IMR-90 (cell line): ENCODE results near the gene LGI4. TPM values are rescaled to one million over a fixed set of nuclear protein-coding genes. Genes with fewer than 3 reads are reported as not detected.

ENCODE experiments used
- ATAC-seq: fragments of 200-7000 bp; cut with Tn5 transposase; 2 replicates; pipeline ENCODE4 v1.9.1; 2020; ENCODE audit warnings: low read depth, mild to moderate bottlenecking, moderate library complexity
- BruUV-seq: library from RNA; stranded (reverse); fragments of 400-500 nt; replicated peaks from 2 replicates; lab custom pipeline; 2021; lab: Mats Ljungman, UMichigan
- CTCF ChIA-PET: fragments of 300-600 bp; formaldehyde crosslinking; extraction: SDS; loops from one replicate; lab custom pipeline; 2021; ENCODE audit warnings: antibody characterized with exemption; lab: Yijun Ruan, JAX
- POLR2A ChIA-PET: fragments of 300-600 bp; sonication (Branson Sonifier 250); formaldehyde crosslinking; loops from one replicate; lab custom pipeline; 2022; ENCODE audit warnings: antibody characterized with exemption; ENCODE audit not compliant: unreplicated experiment; lab: Charles Lee
- DNase-seq: peaks from one replicate; pipeline ENCODE4 v3.0.0; 2013
- H2AFZ ChIP-seq: replicated peaks from 2 replicates; pipeline ENCODE3; 2013; ENCODE audit warnings: low read length, mild to moderate bottlenecking; ENCODE audit not compliant: poor library complexity
- H2AK5ac ChIP-seq: 2 replicates; pipeline ENCODE4 v1.6.1; 2013; ENCODE audit warnings: low read depth, low read length, inconsistent platforms
- H2AK9ac ChIP-seq: replicated peaks from 2 replicates; pipeline ENCODE3; 2013; ENCODE audit warnings: mild to moderate bottlenecking, low read depth, low read length, moderate library complexity; ENCODE audit not compliant: poor library complexity
- H2BK120ac ChIP-seq: 2 replicates; pipeline ENCODE4 v1.6.1; 2013; ENCODE audit warnings: low read depth, low read length, inconsistent platforms
- H2BK15ac ChIP-seq: 3 replicates; pipeline ENCODE4 v1.6.1; 2013; ENCODE audit warnings: low read depth, low read length, inconsistent platforms
- H2BK20ac ChIP-seq: 2 replicates; pipeline ENCODE4 v1.6.1; 2013; ENCODE audit warnings: low read depth, mild to moderate bottlenecking, inconsistent platforms, low read length, moderate library complexity
- H2BK5ac ChIP-seq: 2 replicates; pipeline ENCODE4 v1.6.1; 2013; ENCODE audit warnings: mild to moderate bottlenecking, low read depth, low read length, inconsistent platforms; ENCODE audit not compliant: poor library complexity, severe bottlenecking
- H3K14ac ChIP-seq: replicated peaks from 2 replicates; pipeline ENCODE4 v1.6.1; 2013; ENCODE audit warnings: low read depth, low read length, inconsistent platforms
- H3K18ac ChIP-seq: 2 replicates; pipeline ENCODE4 v1.6.1; 2013; ENCODE audit warnings: low read depth, low read length, control low read depth
- H3K23ac ChIP-seq: 2 replicates; pipeline ENCODE4 v1.6.1; 2013; ENCODE audit warnings: low read depth, low read length, inconsistent platforms
- H3K27ac ChIP-seq: 2 replicates; pipeline ENCODE4 v1.5.1; 2013; ENCODE audit warnings: mild to moderate bottlenecking, control low read depth, low read length; ENCODE audit not compliant: insufficient read depth
- H3K27me3 ChIP-seq: 2 replicates; pipeline ENCODE4 v1.6.1; 2013; ENCODE audit warnings: low read length; ENCODE audit not compliant: control insufficient read depth, insufficient read depth
- H3K36me3 ChIP-seq: 2 replicates; pipeline ENCODE4 v1.6.1; 2013; ENCODE audit warnings: low read length, mixed read lengths; ENCODE audit not compliant: control insufficient read depth, insufficient read depth
- H3K4ac ChIP-seq: 2 replicates; pipeline ENCODE4 v1.6.1; 2013; ENCODE audit warnings: low read depth, low read length, inconsistent platforms
- H3K4me1 ChIP-seq: 2 replicates; pipeline ENCODE4 v1.6.1; 2013; ENCODE audit warnings: low read length, mixed read lengths; ENCODE audit not compliant: control insufficient read depth, insufficient read depth
- H3K4me2 ChIP-seq: 2 replicates; pipeline ENCODE4 v1.6.1; 2013; ENCODE audit warnings: low read depth, mild to moderate bottlenecking, control low read depth, low read length, moderate library complexity
- H3K4me3 ChIP-seq: 2 replicates; pipeline ENCODE4 v1.5.1; 2013; ENCODE audit warnings: low read depth, mild to moderate bottlenecking, control low read depth, low read length, moderate library complexity; ENCODE audit not compliant: insufficient read depth
- H3K56ac ChIP-seq: 2 replicates; pipeline ENCODE4 v1.6.1; 2013; ENCODE audit warnings: low read length, inconsistent platforms; ENCODE audit not compliant: insufficient read depth; ENCODE audit errors: extremely low read depth
- H3K79me1 ChIP-seq, 2 experiments: 2 replicates each; pipeline ENCODE4 v1.6.1; 2013; ENCODE audit warnings: low read length in 2 of 2, inconsistent platforms in 1 of 2, low read depth in 1 of 2
- H3K9ac ChIP-seq: 2 replicates; pipeline ENCODE4 v1.6.1; 2013; ENCODE audit warnings: low read depth, low read length, control low read depth
- H3K9me1 ChIP-seq: 2 replicates; pipeline ENCODE4 v1.6.1; 2013; ENCODE audit warnings: low read length, inconsistent platforms; ENCODE audit not compliant: insufficient read depth
- H3K9me3 ChIP-seq: 2 replicates; pipeline ENCODE4 v1.6.1; 2013; ENCODE audit warnings: low read length; ENCODE audit not compliant: control insufficient read depth, insufficient read depth
- H4K20me1 ChIP-seq: 2 replicates; pipeline ENCODE4 v1.6.1; 2013; ENCODE audit warnings: low read length, inconsistent platforms; ENCODE audit not compliant: insufficient read depth
- H4K5ac ChIP-seq: 2 replicates; pipeline ENCODE4 v1.6.1; 2013; ENCODE audit warnings: mild to moderate bottlenecking, low read depth, low read length, control low read depth
- H4K8ac ChIP-seq, 2 experiments: 2 replicates each; pipeline ENCODE4 v1.6.1; 2013; ENCODE audit warnings: low read depth in 2 of 2, low read length in 2 of 2, control low read depth in 1 of 2, inconsistent platforms in 1 of 2
- H4K91ac ChIP-seq: 2 replicates; pipeline ENCODE4 v1.6.1; 2013; ENCODE audit warnings: low read depth, low read length, inconsistent platforms; ENCODE audit not compliant: insufficient read depth
- BHLHE40 ChIP-seq: fragments of 150-350 bp; IDR thresholded peaks from 2 replicates; pipeline ENCODE4 v1.6.1; 2016; ENCODE audit warnings: mild to moderate bottlenecking, low read depth, low read length
- CEBPB ChIP-seq: IDR thresholded peaks from 2 replicates; pipeline ENCODE4 v1.6.1; 2012; ENCODE audit warnings: low read depth, low read length, improper control_type of control experiment
- CHD1 ChIP-seq: IDR thresholded peaks from 2 replicates; pipeline ENCODE4 v1.6.1; 2012; ENCODE audit warnings: low read depth, low read length, improper control_type of control experiment
- FOS ChIP-seq: fragments of 150-350 bp; IDR thresholded peaks from 2 replicates; pipeline ENCODE4 v1.6.1; 2016; ENCODE audit warnings: low read depth, low read length
- MAFK ChIP-seq: IDR thresholded peaks from 2 replicates; pipeline ENCODE4 v1.6.1; 2012; ENCODE audit warnings: low read depth, low read length, improper control_type of control experiment
- MAZ ChIP-seq: IDR thresholded peaks from 2 replicates; pipeline ENCODE4 v1.6.1; 2012; ENCODE audit warnings: low read depth, mild to moderate bottlenecking, low read length, improper control_type of control experiment, moderate library complexity, borderline replicate concordance
- MXI1 ChIP-seq: IDR thresholded peaks from 2 replicates; pipeline ENCODE4 v1.6.1; 2012; ENCODE audit warnings: low read depth, mild to moderate bottlenecking, low read length, moderate library complexity, borderline replicate concordance
- NFE2L2 ChIP-seq: fragments of 150-350 bp; IDR thresholded peaks from 2 replicates; pipeline ENCODE4 v1.6.1; 2016; ENCODE audit warnings: low read depth, mild to moderate bottlenecking, low read length
- POLR2A ChIP-seq: IDR thresholded peaks from 2 replicates; pipeline ENCODE4 v1.6.1; 2012; ENCODE audit warnings: mild to moderate bottlenecking, low read depth, low read length
- RAD21 ChIP-seq: IDR thresholded peaks from 2 replicates; pipeline ENCODE4 v1.6.1; 2012; ENCODE audit warnings: low read length, improper control_type of control experiment
- RCOR1 ChIP-seq: IDR thresholded peaks from 2 replicates; pipeline ENCODE4 v1.6.1; 2012; ENCODE audit warnings: mild to moderate bottlenecking, low read length, improper control_type of control experiment; ENCODE audit not compliant: insufficient replicate concordance
- RFX5 ChIP-seq: IDR thresholded peaks from 2 replicates; pipeline ENCODE4 v1.8.0; 2012; ENCODE audit warnings: low read depth, mild to moderate bottlenecking, low read length, moderate library complexity
- SMC3 ChIP-seq: fragments of 150-350 bp; IDR thresholded peaks from 2 replicates; pipeline ENCODE4 v1.6.1; 2016; ENCODE audit warnings: low read depth, mild to moderate bottlenecking, antibody characterized with exemption, low read length, moderate library complexity
- WGBS, 2 experiments: methylation state at CpG; one replicate each; pipeline versions ENCODE4 v1.1.5 to v1.1.7; 2013; ENCODE audit warnings: missing lambda C conversion rate in 2 of 2; ENCODE audit not compliant: insufficient read length in 1 of 2; ENCODE audit errors: extremely low coverage in 2 of 2; 5-methylcytosine and 5-hydroxymethylcytosine counted together
- dilution Hi-C: fragments of 300-500 bp; cut with HindIII; formaldehyde crosslinking; loops from one replicate; pipeline ENCODE4 v1.14.3; 2018; ENCODE audit warnings: low sequenced_read_pairs; ENCODE audit not compliant: unreplicated experiment
- in situ Hi-C: fragments of 300-500 bp; cut with MboI; formaldehyde crosslinking; loops from 3 replicates; pipeline ENCODE4 v1.14.3; 2019; ENCODE audit warnings: low sequenced_read_pairs, inconsistent platforms, mixed read lengths
- intact Hi-C: fragments of 100-400 bp; cut with micrococcal nuclease; formaldehyde crosslinking; loops from 2 replicates; pipeline ENCODE4 v1.10.0; 2022
- polyA plus RNA-seq, 3 experiments: library from polyadenylated mRNA; depleted of rRNA; stranded (reverse); fragments of >200 nt; gene quantifications; 2 replicates each; pipeline ENCODE4 v1.2.3, GENCODE V29; 2012; ENCODE audit warnings: low replicate concordance in 1 of 3
- total RNA-seq: library from RNA; depleted of rRNA; stranded (reverse); fragments of >200 nt; gene quantifications from 2 replicates; pipeline ENCODE4 v1.2.3, GENCODE V29; 2012
- TF ChIP-seq, protein P1 (sequence below): conservative IDR thresholded peaks from 2 replicates; pipeline ENCODE4 v1.5.1; 2012; ENCODE audit warnings: mild to moderate bottlenecking, low read depth, low read length, improper control_type of control experiment
- TF ChIP-seq, protein P2 (sequence below): fragments of 150-350 bp; IDR thresholded peaks from 2 replicates; pipeline ENCODE4 v1.6.1; 2016; ENCODE audit warnings: low read depth, mild to moderate bottlenecking, low read length, moderate library complexity, borderline replicate concordance
- TF ChIP-seq, protein P3 (sequence below): fragments of 150-350 bp; IDR thresholded peaks from 2 replicates; pipeline ENCODE4 v1.6.1; 2017; ENCODE audit warnings: mild to moderate bottlenecking, antibody characterized with exemption, low read length, low read depth

LGI4 gene
- total and polyA plus RNA-seq, 2 of the 4 experiments (the other 2 are of a cell fraction), result 0.10 TPM; not detected in 1

DNA sequence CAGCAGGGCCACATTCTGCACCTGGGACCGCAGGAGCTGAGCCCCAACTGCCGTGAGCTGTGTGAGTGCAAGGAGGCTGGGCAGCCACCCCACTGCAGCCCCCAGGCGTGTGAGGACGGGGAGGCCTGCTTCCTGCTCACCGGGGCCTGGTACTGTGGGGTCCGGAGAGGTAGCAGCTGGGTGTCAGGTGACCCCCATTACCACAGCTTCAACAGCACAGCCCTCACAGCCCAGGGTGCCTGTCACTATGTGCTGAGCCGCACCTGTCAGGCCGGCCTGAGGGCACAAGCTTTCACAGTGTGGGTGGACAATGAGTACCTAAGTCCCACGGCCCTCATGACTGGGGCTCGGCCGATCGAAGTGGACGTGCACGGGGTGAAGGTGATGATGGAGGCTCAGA is 55.0 kb downstream of the LGI4 start:
- POLR2A ChIA-PET, result no interaction called here
- intact Hi-C loops, result no loop called here

More for the DNA sequence above, 55.0 kb downstream of the LGI4 start:
- Histone ChIP-seq H3K79me1 (no peaks in the 10 kb centered on the region), H3K4me3 (no peak overlapping the region), H3K27ac (no peak overlapping the region), H3K36me3 (no peaks in the 10 kb centered on the region), H3K27me3 (peaks cover 12% of the 10 kb centered on the region), H3K18ac (no peak overlapping the region), H3K9ac (no peak overlapping the region), H3K9me1 (no peaks in the 10 kb centered on the region), H3K14ac (no peak overlapping the region), H2BK120ac (no peak overlapping the region), H4K8ac (no peak overlapping the region), H2BK5ac (no peak overlapping the region), H2BK15ac (no peak overlapping the region), H4K20me1 (no peaks in the 10 kb centered on the region), H3K9me3 (no peaks in the 10 kb centered on the region; the same call in 1 of the 2 replicates), H3K23ac (no peak overlapping the region), H2AK5ac (no peak overlapping the region), H3K4ac (no peak overlapping the region), H4K91ac (no peak overlapping the region), H3K4me1 (no peaks in the 10 kb centered on the region), H2AK9ac (no peak overlapping the region), H3K4me2 (no peak overlapping the region), H2AFZ (no peak overlapping the region), H4K5ac (no peak overlapping the region), H2BK20ac (no peak overlapping the region), H3K56ac (no peak overlapping the region)
- no peak for TF ChIP-seq CEBPB
- TF ChIP-seq, protein P1, sequence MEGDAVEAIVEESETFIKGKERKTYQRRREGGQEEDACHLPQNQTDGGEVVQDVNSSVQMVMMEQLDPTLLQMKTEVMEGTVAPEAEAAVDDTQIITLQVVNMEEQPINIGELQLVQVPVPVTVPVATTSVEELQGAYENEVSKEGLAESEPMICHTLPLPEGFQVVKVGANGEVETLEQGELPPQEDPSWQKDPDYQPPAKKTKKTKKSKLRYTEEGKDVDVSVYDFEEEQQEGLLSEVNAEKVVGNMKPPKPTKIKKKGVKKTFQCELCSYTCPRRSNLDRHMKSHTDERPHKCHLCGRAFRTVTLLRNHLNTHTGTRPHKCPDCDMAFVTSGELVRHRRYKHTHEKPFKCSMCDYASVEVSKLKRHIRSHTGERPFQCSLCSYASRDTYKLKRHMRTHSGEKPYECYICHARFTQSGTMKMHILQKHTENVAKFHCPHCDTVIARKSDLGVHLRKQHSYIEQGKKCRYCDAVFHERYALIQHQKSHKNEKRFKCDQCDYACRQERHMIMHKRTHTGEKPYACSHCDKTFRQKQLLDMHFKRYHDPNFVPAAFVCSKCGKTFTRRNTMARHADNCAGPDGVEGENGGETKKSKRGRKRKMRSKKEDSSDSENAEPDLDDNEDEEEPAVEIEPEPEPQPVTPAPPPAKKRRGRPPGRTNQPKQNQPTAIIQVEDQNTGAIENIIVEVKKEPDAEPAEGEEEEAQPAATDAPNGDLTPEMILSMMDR, result no peak
- TF ChIP-seq FOS, result no peak
- TF ChIP-seq NFE2L2, result no peak
- TF ChIP-seq, protein P2, sequence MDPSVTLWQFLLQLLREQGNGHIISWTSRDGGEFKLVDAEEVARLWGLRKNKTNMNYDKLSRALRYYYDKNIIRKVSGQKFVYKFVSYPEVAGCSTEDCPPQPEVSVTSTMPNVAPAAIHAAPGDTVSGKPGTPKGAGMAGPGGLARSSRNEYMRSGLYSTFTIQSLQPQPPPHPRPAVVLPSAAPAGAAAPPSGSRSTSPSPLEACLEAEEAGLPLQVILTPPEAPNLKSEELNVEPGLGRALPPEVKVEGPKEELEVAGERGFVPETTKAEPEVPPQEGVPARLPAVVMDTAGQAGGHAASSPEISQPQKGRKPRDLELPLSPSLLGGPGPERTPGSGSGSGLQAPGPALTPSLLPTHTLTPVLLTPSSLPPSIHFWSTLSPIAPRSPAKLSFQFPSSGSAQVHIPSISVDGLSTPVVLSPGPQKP, result no peak
- TF ChIP-seq MAFK, result no peak
- TF ChIP-seq SMC3, result no peak
- no peak for TF ChIP-seq CHD1
- TF ChIP-seq RCOR1, result no peak
- TF ChIP-seq RAD21, result no peak
- no peak for TF ChIP-seq POLR2A
- no peak for TF ChIP-seq MAZ
- no peak for TF ChIP-seq MXI1
- TF ChIP-seq RFX5, result no peak
- TF ChIP-seq BHLHE40, result no peak
- TF ChIP-seq, protein P3, sequence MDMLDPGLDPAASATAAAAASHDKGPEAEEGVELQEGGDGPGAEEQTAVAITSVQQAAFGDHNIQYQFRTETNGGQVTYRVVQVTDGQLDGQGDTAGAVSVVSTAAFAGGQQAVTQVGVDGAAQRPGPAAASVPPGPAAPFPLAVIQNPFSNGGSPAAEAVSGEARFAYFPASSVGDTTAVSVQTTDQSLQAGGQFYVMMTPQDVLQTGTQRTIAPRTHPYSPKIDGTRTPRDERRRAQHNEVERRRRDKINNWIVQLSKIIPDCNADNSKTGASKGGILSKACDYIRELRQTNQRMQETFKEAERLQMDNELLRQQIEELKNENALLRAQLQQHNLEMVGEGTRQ, result no peak
- in situ Hi-C loops, result no loop called here
- BruUV-seq, result no TSS peak
- 92% methylated on average over 2 of the region's 14 CpGs; no CpG with 5 or more reads in 1 of the 2 experiments for WGBS, 2 experiments
- CTCF ChIA-PET, result no interaction called here
- dilution Hi-C loops, result no loop called here
- DNase-seq, result no peak
- ATAC-seq, result no peak
